ENCODE results near the gene ZSCAN1.

DNA sequence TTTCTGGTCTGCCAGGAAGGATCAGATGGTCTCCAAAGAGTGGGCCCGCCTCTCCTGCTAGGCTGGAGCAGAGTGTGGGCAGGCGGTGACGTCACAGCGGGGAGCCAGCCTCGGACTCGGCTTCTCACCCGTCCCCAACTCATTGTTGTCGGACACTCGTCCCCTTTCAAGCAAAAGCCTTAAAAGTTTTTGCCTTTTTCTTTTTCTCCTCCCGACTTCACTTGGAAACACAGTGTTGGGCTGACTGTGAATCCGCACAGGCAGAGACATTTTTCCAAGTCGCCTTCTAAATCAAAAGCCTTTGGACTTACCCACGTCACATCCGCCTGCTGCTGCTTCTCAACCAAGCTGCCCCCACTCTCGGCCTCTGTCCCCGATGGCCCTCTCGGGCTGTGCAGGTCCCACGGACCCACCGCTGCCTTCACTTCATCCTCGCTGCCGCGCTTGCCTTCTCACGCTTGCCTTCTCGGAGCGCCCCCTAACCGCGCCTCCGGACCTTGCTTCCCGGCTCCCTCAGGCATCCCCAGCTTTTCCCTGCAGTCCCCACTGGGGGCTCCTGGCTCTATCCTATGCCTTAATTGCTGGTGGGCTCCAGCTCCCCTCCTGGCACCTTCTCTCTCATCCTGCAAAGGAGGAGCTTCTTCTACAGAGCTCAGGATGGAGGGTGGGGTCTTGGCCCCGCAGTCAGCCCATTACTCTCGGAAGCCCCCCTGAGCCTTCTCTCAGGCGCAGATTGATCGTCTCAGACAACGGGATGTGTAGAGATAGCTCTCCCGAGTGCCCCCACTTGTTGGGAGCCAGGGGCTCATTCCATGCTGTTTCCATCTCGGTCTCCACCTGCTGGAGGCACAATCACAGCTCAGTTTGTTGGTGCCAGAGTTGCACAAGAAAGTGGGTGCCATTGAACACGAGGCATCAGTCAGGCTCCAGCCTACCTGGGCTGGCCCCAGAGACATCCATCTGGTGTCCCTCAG lies 21.4 kb downstream of the ZSCAN1 start:
- TF ChIP-seq, protein P1, sequence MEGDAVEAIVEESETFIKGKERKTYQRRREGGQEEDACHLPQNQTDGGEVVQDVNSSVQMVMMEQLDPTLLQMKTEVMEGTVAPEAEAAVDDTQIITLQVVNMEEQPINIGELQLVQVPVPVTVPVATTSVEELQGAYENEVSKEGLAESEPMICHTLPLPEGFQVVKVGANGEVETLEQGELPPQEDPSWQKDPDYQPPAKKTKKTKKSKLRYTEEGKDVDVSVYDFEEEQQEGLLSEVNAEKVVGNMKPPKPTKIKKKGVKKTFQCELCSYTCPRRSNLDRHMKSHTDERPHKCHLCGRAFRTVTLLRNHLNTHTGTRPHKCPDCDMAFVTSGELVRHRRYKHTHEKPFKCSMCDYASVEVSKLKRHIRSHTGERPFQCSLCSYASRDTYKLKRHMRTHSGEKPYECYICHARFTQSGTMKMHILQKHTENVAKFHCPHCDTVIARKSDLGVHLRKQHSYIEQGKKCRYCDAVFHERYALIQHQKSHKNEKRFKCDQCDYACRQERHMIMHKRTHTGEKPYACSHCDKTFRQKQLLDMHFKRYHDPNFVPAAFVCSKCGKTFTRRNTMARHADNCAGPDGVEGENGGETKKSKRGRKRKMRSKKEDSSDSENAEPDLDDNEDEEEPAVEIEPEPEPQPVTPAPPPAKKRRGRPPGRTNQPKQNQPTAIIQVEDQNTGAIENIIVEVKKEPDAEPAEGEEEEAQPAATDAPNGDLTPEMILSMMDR (IDR thresholded peaks at IDR 0.05; ENCODE audit: low read length): no peak
- no peak for TF ChIP-seq EZH2 (IDR thresholded peaks at IDR 0.05; ENCODE audit: borderline replicate concordance, low read length)
